Neuron (in vitro differentiated cells): ENCODE data around the gene FOXC1.

Experiments
- H2AFZ ChIP-seq: one replicate; pipeline ENCODE4 v1.6.1; 2013; ENCODE audit warnings: low read depth, mild to moderate bottlenecking, inconsistent platforms, low read length, moderate library complexity
- H3K27me3 ChIP-seq: one replicate; pipeline ENCODE4 v1.6.1; 2013; ENCODE audit warnings: low read length; ENCODE audit not compliant: insufficient read depth
- H3K36me3 ChIP-seq: one replicate; pipeline ENCODE4 v1.6.1; 2013; ENCODE audit warnings: low read length; ENCODE audit not compliant: insufficient read depth
- H3K4me1 ChIP-seq: one replicate; pipeline ENCODE4 v1.6.1; 2013; ENCODE audit warnings: low read length; ENCODE audit not compliant: insufficient read depth
- H3K4me3 ChIP-seq: 2 replicates; pipeline ENCODE4 v1.5.1; 2013; ENCODE audit warnings: mild to moderate bottlenecking, low read length, moderate library complexity
- H3K9me3 ChIP-seq: one replicate; pipeline ENCODE4 v1.6.1; 2013; ENCODE audit warnings: low read length

The FOXC1 gene

DNA sequence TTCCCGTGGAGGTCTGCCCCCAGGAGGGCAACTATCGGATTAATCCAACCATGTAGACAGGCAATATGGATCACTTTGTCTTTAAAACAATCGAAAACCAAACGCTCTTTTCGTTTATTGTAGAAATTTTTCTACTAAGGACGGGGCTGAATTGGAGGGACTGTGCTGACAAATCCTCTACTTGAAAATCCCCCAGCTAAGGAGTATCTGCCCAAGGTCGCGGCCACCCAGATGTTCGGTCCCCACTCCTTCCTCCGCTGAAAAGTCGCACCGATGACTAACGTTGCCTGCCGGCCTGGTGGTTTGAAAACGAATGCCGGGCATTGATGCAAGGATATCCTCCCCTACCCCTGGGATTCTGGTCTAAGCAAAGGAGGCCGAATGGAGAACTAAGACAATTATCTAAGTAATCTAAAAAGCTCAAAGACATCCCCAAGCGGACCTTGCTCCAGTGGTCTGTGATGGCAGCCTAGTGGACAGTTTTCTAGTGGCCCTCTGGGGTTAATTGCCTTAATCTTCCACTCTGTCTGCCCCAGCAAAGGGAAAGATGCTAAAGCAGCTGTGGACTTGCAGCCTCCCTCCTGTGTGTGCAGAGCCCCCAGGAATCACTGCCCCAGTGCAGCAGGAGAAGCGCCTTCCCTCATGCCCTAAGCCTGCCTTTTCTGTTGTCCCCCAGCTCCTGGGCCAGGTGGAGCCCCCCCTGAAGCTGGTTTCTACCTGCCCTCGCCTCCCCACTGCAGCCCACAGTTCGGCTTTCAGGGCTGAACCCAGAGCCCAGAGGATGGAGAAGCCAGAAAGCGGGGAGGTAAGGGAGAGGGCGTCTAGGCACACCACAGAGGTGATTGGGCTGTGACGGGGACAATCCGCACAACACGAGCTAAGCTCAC lies 3.6 kb upstream of the FOXC1 start:
- H3K4me3 ChIP-seq, result no peak overlapping the region
- H3K4me1 ChIP-seq, result peaks cover 15% of the 10 kb centered on the region
- H2AFZ ChIP-seq, result no peak overlapping the region
- H3K27me3 ChIP-seq, result peaks cover 67% of the 10 kb centered on the region
- H3K9me3 ChIP-seq, result no peaks in the 10 kb centered on the region
- no peaks in the 10 kb centered on the region for H3K36me3 ChIP-seq

DNA sequence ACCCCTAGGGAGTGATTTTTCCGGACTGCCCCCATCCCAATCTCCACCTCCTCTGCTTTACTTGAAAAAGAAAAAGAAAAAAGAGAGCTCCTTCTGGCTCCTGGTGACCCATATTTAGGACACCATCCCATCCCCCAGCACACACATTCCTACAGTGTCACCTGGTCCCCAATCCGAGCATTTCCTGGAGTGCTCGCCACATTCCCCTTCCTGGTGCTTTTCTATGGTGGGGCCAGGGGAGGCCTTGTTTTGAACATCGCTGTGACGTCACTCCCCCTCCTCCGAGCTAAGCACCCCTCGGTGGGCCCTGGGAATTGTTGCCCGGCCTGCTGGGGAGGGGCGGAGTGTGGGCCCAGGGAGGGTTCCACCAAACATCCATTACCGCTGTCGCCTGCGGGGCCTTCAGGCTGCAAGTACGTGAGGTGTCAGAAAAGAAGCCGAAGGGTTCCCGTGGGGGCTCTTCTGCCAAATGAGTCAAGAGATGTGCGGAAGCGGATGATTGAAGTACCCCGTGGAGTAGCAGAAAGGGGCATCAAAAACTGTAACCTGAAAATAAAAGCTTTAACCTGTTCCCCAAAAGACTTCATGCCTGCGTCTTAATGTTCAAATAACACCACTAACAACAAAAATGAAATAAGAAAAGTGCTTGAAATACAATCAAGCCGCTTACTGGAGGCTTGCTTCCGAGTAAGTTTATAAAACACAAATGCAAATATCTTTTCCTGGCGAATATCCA lies 2.8 kb upstream of the FOXC1 start:
- Histone ChIP-seq H3K9me3 (no peaks in the 10 kb centered on the region), H2AFZ (no peak overlapping the region), H3K4me1 (peaks cover 15% of the 10 kb centered on the region), H3K27me3 (peaks cover 64% of the 10 kb centered on the region), H3K4me3 (peak overlapping the region; percentile 11), H3K36me3 (no peaks in the 10 kb centered on the region)

DNA sequence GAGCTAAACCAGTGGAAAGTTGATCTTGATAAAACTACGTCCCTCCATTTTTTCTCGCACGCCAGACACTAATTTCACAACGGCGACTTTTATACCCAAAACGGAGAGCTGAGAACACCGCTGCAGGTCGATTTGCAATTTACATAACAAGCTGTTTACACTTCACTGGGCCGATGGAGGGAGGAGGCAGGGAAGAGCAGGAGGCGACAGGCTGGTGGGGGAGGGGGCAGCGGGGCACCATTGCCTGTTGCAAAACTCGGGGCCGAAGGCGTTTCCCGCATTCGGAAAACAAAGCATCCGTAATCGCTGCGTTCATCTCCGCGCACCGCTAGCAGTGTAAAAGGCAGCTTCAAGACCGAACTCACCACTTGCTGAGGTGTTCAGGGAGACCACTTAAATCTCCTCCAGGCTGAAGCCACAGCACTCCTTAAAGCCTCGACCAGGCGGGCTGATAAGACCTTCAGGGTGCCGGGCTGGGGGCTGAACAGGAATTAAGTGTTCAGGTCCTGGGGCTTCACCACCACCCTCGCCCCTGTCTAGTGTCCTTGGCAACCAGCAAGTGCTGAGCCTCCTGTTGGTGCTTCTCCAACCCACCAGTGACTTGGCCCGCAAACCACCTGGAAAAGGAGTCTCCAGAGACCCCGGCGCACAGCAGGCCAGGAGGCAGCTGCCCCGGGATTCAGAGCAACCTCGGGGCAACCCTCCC lies 2.0 kb upstream of the FOXC1 start:
- H3K4me3 ChIP-seq, result peak overlapping the region; percentile 11
- no peak overlapping the region for H2AFZ ChIP-seq
- peaks cover 65% of the 10 kb centered on the region for H3K27me3 ChIP-seq
- H3K4me1 ChIP-seq, result peaks cover 15% of the 10 kb centered on the region
- H3K9me3 ChIP-seq, result no peaks in the 10 kb centered on the region
- H3K36me3 ChIP-seq, result no peaks in the 10 kb centered on the region

DNA sequence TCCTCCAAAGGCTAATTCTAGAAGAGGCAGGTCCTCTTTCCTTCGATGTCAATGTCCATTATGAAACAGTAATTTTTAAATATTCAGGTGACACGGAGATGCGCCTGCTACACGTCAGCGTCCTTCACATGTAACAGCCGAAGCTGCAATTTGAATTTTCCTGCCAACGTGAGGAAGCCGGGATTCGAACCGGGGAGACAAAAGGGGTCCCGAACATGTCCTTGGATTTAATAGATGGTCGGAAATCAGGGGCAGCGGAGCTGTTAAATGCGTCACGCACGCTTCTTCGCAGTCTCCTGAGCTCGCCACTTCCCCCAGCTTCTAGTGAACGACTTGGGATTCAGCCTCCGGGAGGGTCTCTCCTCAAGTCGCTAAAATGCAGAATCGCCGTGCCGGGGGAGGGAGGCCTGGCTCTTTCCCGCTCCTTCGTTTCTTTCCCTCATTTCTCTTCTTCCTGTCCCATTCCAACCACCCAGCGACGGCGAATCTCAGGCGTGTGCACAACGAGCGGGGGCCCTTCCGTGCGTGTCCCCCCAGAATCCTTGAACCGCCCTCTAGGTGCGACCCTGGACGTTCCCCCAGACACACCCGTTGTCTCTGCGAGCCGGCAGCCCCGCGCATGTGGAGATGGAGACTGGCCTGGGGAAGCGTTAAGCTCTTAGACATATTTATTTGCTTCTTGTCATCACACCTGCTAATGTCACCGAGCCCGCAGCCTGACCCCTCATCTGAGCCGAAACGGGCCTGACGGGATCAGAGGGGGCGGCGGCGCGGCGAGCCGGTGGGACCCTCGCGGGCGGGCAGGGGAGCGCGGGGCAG lies 1.3 kb upstream of the FOXC1 start:
- Histone ChIP-seq H3K4me1 (peaks cover 15% of the 10 kb centered on the region), H2AFZ (peak overlapping the region; percentile 91), H3K36me3 (no peaks in the 10 kb centered on the region), H3K9me3 (no peaks in the 10 kb centered on the region), H3K27me3 (peaks cover 64% of the 10 kb centered on the region), H3K4me3 (no peak overlapping the region)

DNA sequence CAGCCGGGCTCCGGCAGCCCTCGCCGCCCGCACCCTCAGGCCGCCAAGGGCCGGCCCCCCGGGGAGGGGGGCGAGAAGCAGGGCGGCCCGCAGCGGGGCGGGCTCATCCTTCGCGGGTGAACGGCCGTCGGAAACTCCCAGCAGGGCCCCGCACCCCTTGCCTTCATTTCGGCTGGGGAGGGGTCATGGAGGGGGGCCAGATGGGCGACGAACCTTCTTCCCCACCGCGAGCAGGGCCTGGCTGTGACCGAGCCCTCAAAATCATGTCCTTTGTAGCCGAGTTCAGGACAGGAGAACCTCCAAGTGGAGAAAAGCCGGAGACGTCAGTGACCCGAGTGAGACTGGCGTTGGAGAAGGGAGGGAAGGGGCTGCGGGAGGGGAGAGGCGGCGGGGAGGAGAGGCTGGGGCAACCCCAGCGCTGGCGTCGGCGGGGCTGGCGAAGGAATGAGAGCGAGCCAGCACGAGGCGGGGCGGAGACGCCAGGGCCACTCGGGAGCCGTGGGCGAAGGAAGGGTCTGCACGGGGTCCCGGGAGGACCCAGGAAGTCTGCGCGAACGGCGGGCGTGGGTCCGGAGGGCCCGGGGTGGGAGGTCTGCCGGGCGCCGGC lies 571 bp upstream of the FOXC1 start:
- Histone ChIP-seq H3K4me1 (peaks cover 18% of the 10 kb centered on the region), H3K9me3 (no peaks in the 10 kb centered on the region), H3K36me3 (no peaks in the 10 kb centered on the region), H3K4me3 (peak overlapping the region; percentile 59), H2AFZ (peak overlapping the region; percentile 91), H3K27me3 (peaks cover 66% of the 10 kb centered on the region)

DNA sequence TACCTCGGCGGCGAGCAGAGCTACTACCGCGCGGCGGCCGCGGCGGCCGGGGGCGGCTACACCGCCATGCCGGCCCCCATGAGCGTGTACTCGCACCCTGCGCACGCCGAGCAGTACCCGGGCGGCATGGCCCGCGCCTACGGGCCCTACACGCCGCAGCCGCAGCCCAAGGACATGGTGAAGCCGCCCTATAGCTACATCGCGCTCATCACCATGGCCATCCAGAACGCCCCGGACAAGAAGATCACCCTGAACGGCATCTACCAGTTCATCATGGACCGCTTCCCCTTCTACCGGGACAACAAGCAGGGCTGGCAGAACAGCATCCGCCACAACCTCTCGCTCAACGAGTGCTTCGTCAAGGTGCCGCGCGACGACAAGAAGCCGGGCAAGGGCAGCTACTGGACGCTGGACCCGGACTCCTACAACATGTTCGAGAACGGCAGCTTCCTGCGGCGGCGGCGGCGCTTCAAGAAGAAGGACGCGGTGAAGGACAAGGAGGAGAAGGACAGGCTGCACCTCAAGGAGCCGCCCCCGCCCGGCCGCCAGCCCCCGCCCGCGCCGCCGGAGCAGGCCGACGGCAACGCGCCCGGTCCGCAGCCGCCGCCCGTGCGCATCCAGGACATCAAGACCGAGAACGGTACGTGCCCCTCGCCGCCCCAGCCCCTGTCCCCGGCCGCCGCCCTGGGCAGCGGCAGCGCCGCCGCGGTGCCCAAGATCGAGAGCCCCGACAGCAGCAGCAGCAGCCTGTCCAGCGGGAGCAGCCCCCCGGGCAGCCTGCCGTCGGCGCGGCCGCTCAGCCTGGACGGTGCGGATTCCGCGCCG lies 994 bp downstream of the FOXC1 start:
- Histone ChIP-seq H3K4me1 (peaks cover 18% of the 10 kb centered on the region), H3K36me3 (no peaks in the 10 kb centered on the region), H3K9me3 (no peaks in the 10 kb centered on the region), H3K27me3 (peaks cover 69% of the 10 kb centered on the region), H2AFZ (peak overlapping the region; percentile 26), H3K4me3 (peak overlapping the region; percentile 59)

DNA sequence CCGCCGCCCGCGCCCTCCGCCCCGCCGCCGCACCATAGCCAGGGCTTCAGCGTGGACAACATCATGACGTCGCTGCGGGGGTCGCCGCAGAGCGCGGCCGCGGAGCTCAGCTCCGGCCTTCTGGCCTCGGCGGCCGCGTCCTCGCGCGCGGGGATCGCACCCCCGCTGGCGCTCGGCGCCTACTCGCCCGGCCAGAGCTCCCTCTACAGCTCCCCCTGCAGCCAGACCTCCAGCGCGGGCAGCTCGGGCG lies 1.5 kb downstream of the FOXC1 start:
- H3K4me3 ChIP-seq, result peak overlapping the region; percentile 59
- no peaks in the 10 kb centered on the region for H3K36me3 ChIP-seq
- peak overlapping the region; percentile 26 for H2AFZ ChIP-seq
- H3K27me3 ChIP-seq, result peaks cover 69% of the 10 kb centered on the region
- no peaks in the 10 kb centered on the region for H3K9me3 ChIP-seq
- H3K4me1 ChIP-seq, result peaks cover 18% of the 10 kb centered on the region

DNA sequence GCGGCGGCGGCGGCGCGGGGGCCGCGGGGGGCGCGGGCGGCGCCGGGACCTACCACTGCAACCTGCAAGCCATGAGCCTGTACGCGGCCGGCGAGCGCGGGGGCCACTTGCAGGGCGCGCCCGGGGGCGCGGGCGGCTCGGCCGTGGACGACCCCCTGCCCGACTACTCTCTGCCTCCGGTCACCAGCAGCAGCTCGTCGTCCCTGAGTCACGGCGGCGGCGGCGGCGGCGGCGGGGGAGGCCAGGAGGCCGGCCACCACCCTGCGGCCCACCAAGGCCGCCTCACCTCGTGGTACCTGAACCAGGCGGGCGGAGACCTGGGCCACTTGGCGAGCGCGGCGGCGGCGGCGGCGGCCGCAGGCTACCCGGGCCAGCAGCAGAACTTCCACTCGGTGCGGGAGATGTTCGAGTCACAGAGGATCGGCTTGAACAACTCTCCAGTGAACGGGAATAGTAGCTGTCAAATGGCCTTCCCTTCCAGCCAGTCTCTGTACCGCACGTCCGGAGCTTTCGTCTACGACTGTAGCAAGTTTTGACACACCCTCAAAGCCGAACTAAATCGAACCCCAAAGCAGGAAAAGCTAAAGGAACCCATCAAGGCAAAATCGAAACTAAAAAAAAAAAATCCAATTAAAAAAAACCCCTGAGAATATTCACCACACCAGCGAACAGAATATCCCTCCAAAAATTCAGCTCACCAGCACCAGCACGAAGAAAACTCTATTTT lies 2.0 kb downstream of the FOXC1 start:
- Histone ChIP-seq H2AFZ (no peak overlapping the region), H3K4me1 (peaks cover 17% of the 10 kb centered on the region), H3K9me3 (no peaks in the 10 kb centered on the region), H3K36me3 (no peaks in the 10 kb centered on the region), H3K4me3 (peak overlapping the region; percentile 27), H3K27me3 (peaks cover 69% of the 10 kb centered on the region)

DNA sequence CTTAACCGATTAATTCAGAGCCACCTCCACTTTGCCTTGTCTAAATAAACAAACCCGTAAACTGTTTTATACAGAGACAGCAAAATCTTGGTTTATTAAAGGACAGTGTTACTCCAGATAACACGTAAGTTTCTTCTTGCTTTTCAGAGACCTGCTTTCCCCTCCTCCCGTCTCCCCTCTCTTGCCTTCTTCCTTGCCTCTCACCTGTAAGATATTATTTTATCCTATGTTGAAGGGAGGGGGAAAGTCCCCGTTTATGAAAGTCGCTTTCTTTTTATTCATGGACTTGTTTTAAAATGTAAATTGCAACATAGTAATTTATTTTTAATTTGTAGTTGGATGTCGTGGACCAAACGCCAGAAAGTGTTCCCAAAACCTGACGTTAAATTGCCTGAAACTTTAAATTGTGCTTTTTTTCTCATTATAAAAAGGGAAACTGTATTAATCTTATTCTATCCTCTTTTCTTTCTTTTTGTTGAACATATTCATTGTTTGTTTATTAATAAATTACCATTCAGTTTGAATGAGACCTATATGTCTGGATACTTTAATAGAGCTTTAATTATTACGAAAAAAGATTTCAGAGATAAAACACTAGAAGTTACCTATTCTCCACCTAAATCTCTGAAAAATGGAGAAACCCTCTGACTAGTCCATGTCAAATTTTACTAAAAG lies 2.7 kb downstream of the FOXC1 start:
- Histone ChIP-seq H3K27me3 (peaks cover 69% of the 10 kb centered on the region), H3K4me1 (peaks cover 10% of the 10 kb centered on the region), H3K36me3 (no peaks in the 10 kb centered on the region), H3K9me3 (no peaks in the 10 kb centered on the region), H3K4me3 (peak overlapping the region; percentile 27), H2AFZ (no peak overlapping the region)

DNA sequence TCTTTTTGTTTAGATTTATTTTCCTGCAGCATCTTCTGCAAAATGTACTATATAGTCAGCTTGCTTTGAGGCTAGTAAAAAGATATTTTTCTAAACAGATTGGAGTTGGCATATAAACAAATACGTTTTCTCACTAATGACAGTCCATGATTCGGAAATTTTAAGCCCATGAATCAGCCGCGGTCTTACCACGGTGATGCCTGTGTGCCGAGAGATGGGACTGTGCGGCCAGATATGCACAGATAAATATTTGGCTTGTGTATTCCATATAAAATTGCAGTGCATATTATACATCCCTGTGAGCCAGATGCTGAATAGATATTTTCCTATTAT lies 3.2 kb downstream of the FOXC1 start:
- Histone ChIP-seq H3K4me1 (peaks cover 5% of the 10 kb centered on the region), H2AFZ (no peak overlapping the region), H3K9me3 (no peaks in the 10 kb centered on the region), H3K27me3 (peaks cover 69% of the 10 kb centered on the region), H3K4me3 (peak overlapping the region; percentile 16), H3K36me3 (no peaks in the 10 kb centered on the region)

DNA sequence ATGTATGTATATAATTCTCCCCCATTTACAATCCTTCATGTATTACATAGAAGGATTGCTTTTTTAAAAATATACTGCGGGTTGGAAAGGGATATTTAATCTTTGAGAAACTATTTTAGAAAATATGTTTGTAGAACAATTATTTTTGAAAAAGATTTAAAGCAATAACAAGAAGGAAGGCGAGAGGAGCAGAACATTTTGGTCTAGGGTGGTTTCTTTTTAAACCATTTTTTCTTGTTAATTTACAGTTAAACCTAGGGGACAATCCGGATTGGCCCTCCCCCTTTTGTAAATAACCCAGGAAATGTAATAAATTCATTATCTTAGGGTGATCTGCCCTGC lies 3.6 kb downstream of the FOXC1 start:
- Histone ChIP-seq H3K27me3 (peaks cover 69% of the 10 kb centered on the region), H3K4me1 (peaks cover 3% of the 10 kb centered on the region), H3K4me3 (no peak overlapping the region), H2AFZ (no peak overlapping the region), H3K36me3 (no peaks in the 10 kb centered on the region), H3K9me3 (peaks cover 2% of the 10 kb centered on the region)
